Erythroblast (primary cell): ENCODE measurements around the gene XYLT2.

Source experiments
- DNase-seq, 2 experiments: peaks; one replicate each; lab custom pipeline; 2025; lab: John Stamatoyannopoulos, UW
- GATA1 ChIP-seq: IDR thresholded peaks from 2 replicates; pipeline ENCODE4 v1.6.1; 2011; ENCODE audit warnings: low read depth, mild to moderate bottlenecking, control low read depth, low read length, moderate library complexity
- POLR2A ChIP-seq: IDR thresholded peaks from 2 replicates; pipeline ENCODE4 v1.6.1; 2011; ENCODE audit warnings: mild to moderate bottlenecking, low read length

The XYLT2 gene

GRCh38 chr17:50358177-50358576, 12.3 kb downstream of the XYLT2 start:
- no peak for TF ChIP-seq POLR2A
- TF ChIP-seq GATA1, result no peak
- DNase-seq, result no peak

DNA sequence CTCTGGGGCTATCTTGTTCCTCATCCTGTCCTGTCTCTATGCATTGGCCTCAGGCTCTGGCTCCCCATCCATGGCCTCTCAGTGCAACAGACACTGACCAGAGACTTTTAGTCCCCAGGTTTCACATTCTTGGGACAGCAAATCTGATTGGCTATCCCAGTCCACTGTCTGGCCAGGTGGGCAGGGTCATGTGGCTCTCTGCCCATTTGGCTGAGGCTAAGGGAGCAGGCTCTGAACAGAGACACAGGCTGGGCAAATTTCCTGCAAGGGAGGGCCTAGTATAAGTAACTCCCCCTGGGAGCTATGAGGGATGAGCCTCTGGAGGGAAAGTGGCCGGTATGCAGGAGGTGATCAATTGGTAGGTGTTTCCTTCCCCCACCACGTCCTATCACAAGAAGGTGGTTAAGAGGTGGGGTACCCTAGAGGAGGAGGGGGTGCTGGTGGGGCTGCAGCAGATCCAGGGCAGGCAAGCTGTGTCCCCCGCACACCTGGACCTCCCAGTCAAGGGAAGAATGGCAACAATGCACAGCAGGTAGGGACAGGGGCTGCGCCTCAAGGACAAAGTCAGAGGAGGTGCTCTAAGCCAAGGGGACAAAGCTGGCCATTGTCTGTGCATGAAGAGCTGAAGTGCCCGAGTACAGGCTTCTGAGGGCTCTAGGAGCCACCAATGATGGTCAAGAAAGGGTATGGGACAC, 13.2 kb downstream of the XYLT2 start:
- no peak for DNase-seq
- no peak for TF ChIP-seq POLR2A

GRCh38 chr17:50359998-50360461, 14.1 kb downstream of the XYLT2 start:
- TF ChIP-seq GATA1, result no peak
- no peak for TF ChIP-seq POLR2A
- no peak for DNase-seq

GRCh38 chr17:50360486-50361115, 14.7 kb downstream of the XYLT2 start:
- TF ChIP-seq GATA1, result no peak
- no peak for TF ChIP-seq POLR2A
- DNase-seq, result no peak

DNA sequence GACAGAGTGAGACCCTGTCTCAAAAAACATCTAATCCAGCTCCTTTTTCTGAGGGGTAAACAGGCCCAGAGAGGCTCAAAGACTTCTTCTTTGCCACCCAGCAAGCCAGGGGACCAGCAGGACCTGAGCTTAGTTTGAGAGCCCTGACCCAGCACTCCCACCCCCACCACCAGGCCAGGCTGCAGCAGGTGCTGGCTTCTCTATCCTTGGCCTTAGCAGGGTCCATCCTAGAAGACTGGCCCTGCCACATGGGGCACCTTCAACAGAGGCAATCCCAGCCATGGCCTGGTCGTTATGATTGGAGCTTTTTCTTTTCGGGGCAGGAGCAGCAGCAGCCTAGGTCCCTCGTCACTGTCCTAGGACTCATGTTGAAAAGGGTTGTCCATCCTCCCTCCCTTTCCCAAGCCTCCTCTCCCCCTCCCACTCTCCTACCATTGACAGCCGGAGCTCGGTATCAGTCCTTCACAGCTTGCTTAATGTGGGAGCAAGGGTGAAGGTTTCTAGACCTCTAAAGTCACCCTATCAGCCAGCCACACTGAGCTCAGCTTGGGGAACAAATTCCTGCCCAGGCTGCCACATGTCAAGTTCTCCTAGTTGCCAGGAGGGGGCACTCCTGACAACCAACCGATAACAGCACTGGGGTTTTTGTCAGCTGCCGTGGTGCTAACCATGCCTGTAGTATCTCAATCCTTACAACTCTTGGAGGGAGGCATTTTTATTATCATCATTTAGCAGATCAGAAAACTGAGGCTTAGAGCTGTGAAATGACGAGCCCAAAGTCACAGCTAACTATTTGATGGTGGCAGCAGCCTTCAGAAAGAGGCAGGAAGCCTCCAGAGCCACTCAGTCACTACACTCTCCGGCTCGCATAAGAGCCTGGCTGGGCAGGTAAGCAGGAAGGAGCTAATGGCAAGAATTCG, 15.9 kb downstream of the XYLT2 start:
- no peak for TF ChIP-seq POLR2A
- no peak for TF ChIP-seq GATA1
- DNase-seq, result peak; percentile 91 to 94

DNA sequence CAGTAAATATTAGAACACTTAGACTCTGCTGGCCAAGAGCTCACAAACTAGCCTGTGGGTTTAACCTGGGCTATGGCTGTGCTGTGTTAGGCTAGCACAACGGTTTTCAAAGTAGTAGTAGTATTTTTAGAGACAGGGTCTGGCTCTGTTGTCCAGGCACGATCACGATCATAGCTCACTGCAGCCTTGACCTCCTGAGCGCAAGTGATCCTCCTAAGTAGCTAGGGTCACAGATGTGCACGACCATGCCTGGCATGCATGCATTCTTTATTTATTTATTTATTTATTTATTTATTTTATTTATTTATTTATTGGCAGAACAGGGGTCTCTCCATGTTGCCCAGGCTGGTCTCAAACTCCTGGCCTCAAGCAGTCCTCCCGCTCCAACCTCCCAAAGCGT, 16.7 kb downstream of the XYLT2 start:
- TF ChIP-seq POLR2A (no peak), GATA1 (no peak)
- no peak for DNase-seq

DNA sequence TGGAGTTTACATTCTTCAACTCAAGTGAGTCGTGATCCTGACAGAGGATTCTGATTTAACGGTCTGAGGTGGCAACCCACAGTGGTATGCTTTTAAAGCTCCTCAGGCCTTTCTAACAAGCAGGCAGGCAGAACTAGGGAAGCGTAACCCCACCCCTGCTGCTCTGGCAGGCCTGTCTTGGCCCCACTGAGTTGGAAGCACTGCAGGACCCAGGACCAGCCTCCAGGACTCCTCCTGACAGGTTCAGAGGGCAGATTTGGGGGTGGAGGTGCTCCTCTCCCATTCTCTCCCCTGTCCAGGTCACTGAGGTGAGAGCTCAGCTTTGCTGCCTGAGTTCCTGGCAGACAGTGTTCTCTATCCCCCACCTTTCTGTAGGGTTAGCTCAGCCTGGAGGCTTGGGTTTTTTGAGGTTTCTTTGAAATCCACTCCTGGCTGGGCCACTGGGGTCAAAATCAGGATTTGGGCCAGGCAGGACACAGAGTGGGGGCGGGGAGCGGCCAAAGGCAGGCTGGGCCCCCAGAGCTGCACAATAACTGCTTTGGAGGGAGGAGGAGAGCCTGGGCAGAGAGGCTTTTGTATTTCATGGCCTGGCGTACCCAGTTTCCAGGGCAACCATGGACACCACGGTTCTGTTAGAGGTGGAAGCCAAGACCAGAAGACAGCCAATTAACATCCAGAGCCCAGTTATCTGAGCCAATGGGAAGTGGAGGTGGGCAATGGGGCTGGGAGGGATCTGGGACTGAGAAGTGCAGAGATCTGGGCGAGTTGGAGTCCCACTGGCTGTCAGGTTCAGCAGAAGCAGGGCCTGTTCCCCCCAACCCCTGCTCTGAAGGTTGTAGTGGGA, 17.5 kb downstream of the XYLT2 start:
- DNase-seq, result peak in 1 of 2 experiments; percentile 28

GRCh38 chr17:50364061-50364458, 18.1 kb downstream of the XYLT2 start:
- no peak for DNase-seq
- TF ChIP-seq POLR2A (no peak), GATA1 (no peak)

More for the DNA sequence above, 17.5 kb downstream of the XYLT2 start:
- TF ChIP-seq POLR2A (no peak), GATA1 (no peak)

DNA sequence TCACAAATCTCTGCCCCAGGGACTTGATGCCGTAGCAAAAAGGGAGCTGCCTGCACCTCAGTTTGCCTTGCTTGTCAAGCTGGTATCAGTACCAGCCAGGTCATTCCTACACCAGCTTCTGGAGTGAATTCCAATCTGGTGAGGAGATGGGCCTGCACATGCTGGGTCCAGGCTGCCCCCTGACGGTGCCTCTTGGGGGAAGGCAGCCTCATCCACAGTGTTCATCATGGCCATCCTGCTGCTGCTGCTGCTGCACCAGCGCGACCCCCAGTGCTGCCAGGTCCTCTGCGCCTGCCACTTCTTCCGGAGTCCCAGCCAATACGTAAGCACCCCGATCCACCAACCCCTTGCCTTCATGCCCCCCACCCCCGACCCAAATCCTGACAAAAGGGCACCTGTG, 18.8 kb downstream of the XYLT2 start:
- DNase-seq, result no peak
- TF ChIP-seq GATA1, result no peak
- no peak for TF ChIP-seq POLR2A

GRCh38 chr17:50365165-50365564, 19.2 kb downstream of the XYLT2 start:
- TF ChIP-seq POLR2A, result no peak
- no peak for TF ChIP-seq GATA1
- DNase-seq, result no peak

- DNase-seq, result no peak
- TF ChIP-seq GATA1 (no peak), POLR2A (no peak)
Observed at GRCh38 chr17:50365649-50366393, 19.9 kb downstream of the XYLT2 start.

DNA sequence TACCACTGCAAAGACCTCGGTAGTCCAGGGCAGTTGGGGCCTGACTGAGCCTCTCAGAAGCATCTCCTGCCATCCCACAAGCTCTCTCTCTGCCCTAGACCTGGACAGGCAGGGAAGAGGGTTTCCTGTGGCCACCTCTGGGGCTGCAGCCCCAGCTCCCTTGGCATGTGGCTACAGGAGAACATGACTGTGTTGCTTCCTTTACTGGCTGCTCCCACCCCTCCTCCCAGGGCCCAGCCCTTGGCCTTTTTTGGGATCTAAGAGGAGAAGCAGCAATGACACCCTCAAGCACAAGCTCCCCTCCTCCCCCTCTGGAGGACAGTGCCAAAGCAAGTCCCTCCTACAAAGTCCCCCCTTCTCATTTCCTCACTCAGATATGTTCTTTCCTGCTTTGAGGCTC, 21.5 kb downstream of the XYLT2 start:
- DNase-seq, result no peak
- TF ChIP-seq GATA1, result no peak
- no peak for TF ChIP-seq POLR2A

DNA sequence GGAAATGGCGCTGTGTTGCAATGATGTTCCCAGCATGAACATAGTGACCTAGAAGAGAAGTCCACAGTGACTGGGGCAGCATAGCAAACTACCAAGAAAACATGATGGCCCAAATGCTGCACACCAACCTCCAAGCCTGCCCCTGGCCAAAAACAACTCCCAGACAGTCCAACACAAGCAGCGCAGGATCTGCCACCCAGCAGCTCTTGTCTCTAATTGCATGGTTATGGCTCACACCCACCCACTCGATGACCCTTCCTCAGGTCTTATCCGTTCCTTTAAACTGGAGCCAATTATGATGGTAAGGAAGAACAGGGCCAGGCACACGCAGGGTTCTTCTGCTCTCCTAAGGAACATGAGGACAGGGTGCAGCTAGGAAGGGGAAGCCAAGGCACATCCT, 24.1 kb downstream of the XYLT2 start:
- TF ChIP-seq POLR2A, result no peak
- no peak for TF ChIP-seq GATA1

More for the DNA sequence above, 24.1 kb downstream of the XYLT2 start:
- DNase-seq, result no peak
